HepG2 (cell line): ENCODE results near the gene LINGO3. TPM values are rescaled to one million over a fixed set of nuclear protein-coding genes. Genes with fewer than 3 reads are reported as not detected.

ENCODE experiments used
- ARHGAP35 ChIP-seq: sonication (generic); formaldehyde crosslinking; IDR thresholded peaks from 2 replicates; pipeline ENCODE4 v1.9.0; 2022; ENCODE audit warnings: mild to moderate bottlenecking, inconsistent platforms, moderate library complexity, missing genetic modification reagents, borderline replicate concordance
- JUND ChIP-seq: sonication (generic); formaldehyde crosslinking; IDR thresholded peaks from 2 replicates; pipeline ENCODE4 v1.8.0; 2022; ENCODE audit warnings: mild to moderate bottlenecking, missing genetic modification reagents
- KDM4B ChIP-seq: sonication (generic); formaldehyde crosslinking; IDR thresholded peaks from 2 replicates; pipeline ENCODE4 v1.4.0; 2020; ENCODE audit warnings: missing genetic modification reagents
- KDM5B ChIP-seq: sonication (generic); formaldehyde crosslinking; IDR thresholded peaks from 2 replicates; pipeline ENCODE4 v1.4.0; 2020; ENCODE audit warnings: missing genetic modification reagents, mild to moderate bottlenecking, borderline replicate concordance
- MEF2D ChIP-seq: sonication (generic); formaldehyde crosslinking; IDR thresholded peaks from 2 replicates; pipeline ENCODE4 v1.5.1; 2020; ENCODE audit warnings: mild to moderate bottlenecking, missing genetic modification reagents
- MXD1 ChIP-seq: sonication (generic); formaldehyde crosslinking; IDR thresholded peaks from 2 replicates; pipeline ENCODE4 v1.4.0; 2020; ENCODE audit warnings: mild to moderate bottlenecking, missing genetic modification reagents
- PBX2 ChIP-seq: IDR thresholded peaks from 2 replicates; pipeline ENCODE4 v1.6.1; 2016; ENCODE audit warnings: control low read depth
- RXRB ChIP-seq: IDR thresholded peaks from 2 replicates; pipeline ENCODE4 v1.6.1; 2016; ENCODE audit warnings: borderline replicate concordance, missing genetic modification reagents, missing compliant biosample characterization
- TOE1 ChIP-seq: sonication (generic); formaldehyde crosslinking; IDR thresholded peaks from 2 replicates; pipeline ENCODE4 v1.4.0; 2020; ENCODE audit warnings: mild to moderate bottlenecking, missing genetic modification reagents
- YY1 ChIP-seq: IDR thresholded peaks from 2 replicates; pipeline ENCODE4 v1.6.1; 2011; ENCODE audit warnings: low read length, low read depth, moderate library complexity, mild to moderate bottlenecking; ENCODE audit not compliant: insufficient read depth, insufficient replicate concordance
- ZNF556 ChIP-seq: sonication (generic); formaldehyde crosslinking; IDR thresholded peaks from 2 replicates; pipeline ENCODE4 v1.4.0; 2020; ENCODE audit warnings: mild to moderate bottlenecking, missing genetic modification reagents, borderline replicate concordance
- ZNF609 ChIP-seq: sonication (generic); formaldehyde crosslinking; IDR thresholded peaks from 2 replicates; pipeline ENCODE4 v1.4.0; 2020; ENCODE audit warnings: mild to moderate bottlenecking, missing genetic modification reagents, borderline replicate concordance
- ZNF790 ChIP-seq: sonication (generic); formaldehyde crosslinking; IDR thresholded peaks from 2 replicates; pipeline ENCODE4 v1.8.0; 2022; ENCODE audit warnings: missing genetic modification reagents, mild to moderate bottlenecking, borderline replicate concordance
- polyA plus RNA-seq, 8 experiments: library from polyadenylated mRNA; depleted of rRNA in 3 of 8; stranded (reverse) in 7 of 8; unstranded in 1 of 8; fragments of >200 nt; fragmentation: Illumina TruSeq in 4 of 8; extraction: Trizol in 4 of 8; gene quantifications; 2 replicates each; pipeline versions ENCODE4 v1.2.1 to v1.2.3, GENCODE V29; 2011 to 2016; ENCODE audit warnings: low read depth in 4 of 8, missing spikeins in 1 of 8, mixed read lengths in 1 of 8; ENCODE audit not compliant: insufficient read depth in 1 of 8
- total RNA-seq, 5 experiments: library from RNA; depleted of rRNA; stranded (reverse); fragments of >200 nt; fragmentation: Illumina TruSeq; extraction: Trizol; gene quantifications; 2 replicates each; pipeline ENCODE4 v1.2.3, GENCODE V29; 2016; ENCODE audit warnings: low read depth in 1 of 5
- TF ChIP-seq, protein P1 (sequence below): sonication (generic); formaldehyde crosslinking; IDR thresholded peaks from 2 replicates; pipeline ENCODE4 v1.9.0; 2022; ENCODE audit warnings: missing genetic modification reagents, mild to moderate bottlenecking, borderline replicate concordance
- TF ChIP-seq, protein P2 (sequence below): sonication (generic); formaldehyde crosslinking; IDR thresholded peaks from 2 replicates; pipeline ENCODE4 v1.4.0; 2020; ENCODE audit warnings: missing genetic modification reagents
- TF ChIP-seq, protein P3 (sequence below): sonication (generic); formaldehyde crosslinking; IDR thresholded peaks from 2 replicates; pipeline ENCODE4 v1.5.0; 2020; ENCODE audit warnings: mild to moderate bottlenecking, missing genetic modification reagents

The LINGO3 gene
- total and polyA plus RNA-seq, 2 of the 13 experiments (the other 11 are each of a cell fraction or from before 2014, with no cell fraction given): not detected

GRCh38 chr19:2288338-2288817, 19.6 kb downstream of the LINGO3 start (continued):
- TF ChIP-seq YY1 (peak; percentile 78), ZNF556 (CRISPR knock-in tag) (0 out of 2 replicates have a peak, but pooled peaks have one; percentile 39), RXRB (CRISPR knock-in tag) (peak; percentile 54; the same call in 1 of the 2 replicates), ZNF609 (CRISPR knock-in tag) (peak; percentile 15; the same call in 1 of the 2 replicates), TOE1 (no peak), ARHGAP35 (peak; percentile 61; the same call in 1 of the 2 replicates), KDM5B (CRISPR knock-in tag) (peak; percentile 51; the same call in 1 of the 2 replicates), ZNF790 (CRISPR knock-in tag) (no peak), MEF2D (CRISPR knock-in tag) (peak; percentile 23; the same call in 1 of the 2 replicates), JUND (CRISPR knock-in tag) (no peak), PBX2 (no peak), MXD1 (CRISPR knock-in tag) (no peak), KDM4B (CRISPR knock-in tag) (no peak)
- TF ChIP-seq, protein P1, sequence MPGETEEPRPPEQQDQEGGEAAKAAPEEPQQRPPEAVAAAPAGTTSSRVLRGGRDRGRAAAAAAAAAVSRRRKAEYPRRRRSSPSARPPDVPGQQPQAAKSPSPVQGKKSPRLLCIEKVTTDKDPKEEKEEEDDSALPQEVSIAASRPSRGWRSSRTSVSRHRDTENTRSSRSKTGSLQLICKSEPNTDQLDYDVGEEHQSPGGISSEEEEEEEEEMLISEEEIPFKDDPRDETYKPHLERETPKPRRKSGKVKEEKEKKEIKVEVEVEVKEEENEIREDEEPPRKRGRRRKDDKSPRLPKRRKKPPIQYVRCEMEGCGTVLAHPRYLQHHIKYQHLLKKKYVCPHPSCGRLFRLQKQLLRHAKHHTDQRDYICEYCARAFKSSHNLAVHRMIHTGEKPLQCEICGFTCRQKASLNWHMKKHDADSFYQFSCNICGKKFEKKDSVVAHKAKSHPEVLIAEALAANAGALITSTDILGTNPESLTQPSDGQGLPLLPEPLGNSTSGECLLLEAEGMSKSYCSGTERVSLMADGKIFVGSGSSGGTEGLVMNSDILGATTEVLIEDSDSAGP (CRISPR knock-in tag): 0 out of 2 replicates have a peak, but pooled peaks have one; percentile 64
- TF ChIP-seq, protein P2, sequence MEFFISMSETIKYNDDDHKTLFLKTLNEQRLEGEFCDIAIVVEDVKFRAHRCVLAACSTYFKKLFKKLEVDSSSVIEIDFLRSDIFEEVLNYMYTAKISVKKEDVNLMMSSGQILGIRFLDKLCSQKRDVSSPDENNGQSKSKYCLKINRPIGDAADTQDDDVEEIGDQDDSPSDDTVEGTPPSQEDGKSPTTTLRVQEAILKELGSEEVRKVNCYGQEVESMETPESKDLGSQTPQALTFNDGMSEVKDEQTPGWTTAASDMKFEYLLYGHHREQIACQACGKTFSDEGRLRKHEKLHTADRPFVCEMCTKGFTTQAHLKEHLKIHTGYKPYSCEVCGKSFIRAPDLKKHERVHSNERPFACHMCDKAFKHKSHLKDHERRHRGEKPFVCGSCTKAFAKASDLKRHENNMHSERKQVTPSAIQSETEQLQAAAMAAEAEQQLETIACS (CRISPR knock-in tag): no peak
- TF ChIP-seq, protein P3, sequence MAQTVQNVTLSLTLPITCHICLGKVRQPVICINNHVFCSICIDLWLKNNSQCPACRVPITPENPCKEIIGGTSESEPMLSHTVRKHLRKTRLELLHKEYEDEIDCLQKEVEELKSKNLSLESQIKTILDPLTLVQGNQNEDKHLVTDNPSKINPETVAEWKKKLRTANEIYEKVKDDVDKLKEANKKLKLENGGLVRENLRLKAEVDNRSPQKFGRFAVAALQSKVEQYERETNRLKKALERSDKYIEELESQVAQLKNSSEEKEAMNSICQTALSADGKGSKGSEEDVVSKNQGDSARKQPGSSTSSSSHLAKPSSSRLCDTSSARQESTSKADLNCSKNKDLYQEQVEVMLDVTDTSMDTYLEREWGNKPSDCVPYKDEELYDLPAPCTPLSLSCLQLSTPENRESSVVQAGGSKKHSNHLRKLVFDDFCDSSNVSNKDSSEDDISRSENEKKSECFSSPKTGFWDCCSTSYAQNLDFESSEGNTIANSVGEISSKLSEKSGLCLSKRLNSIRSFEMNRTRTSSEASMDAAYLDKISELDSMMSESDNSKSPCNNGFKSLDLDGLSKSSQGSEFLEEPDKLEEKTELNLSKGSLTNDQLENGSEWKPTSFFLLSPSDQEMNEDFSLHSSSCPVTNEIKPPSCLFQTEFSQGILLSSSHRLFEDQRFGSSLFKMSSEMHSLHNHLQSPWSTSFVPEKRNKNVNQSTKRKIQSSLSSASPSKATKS (CRISPR knock-in tag): no peak
